HCT116 (cell line): ENCODE data around the gene TPRG1L. TPM values are rescaled to one million over a fixed set of nuclear protein-coding genes. Genes with fewer than 3 reads are reported as not detected.

Experiments
- ATAC-seq: fragments of 200-7000 bp; cut with Tn5 transposase; 2 replicates; pipeline ENCODE4 v1.9.1; 2020; ENCODE audit warnings: mild to moderate bottlenecking, moderate library complexity
- BruUV-seq: library from RNA; stranded (reverse); fragments of 400-500 nt; replicated peaks from 2 replicates; lab custom pipeline; 2021; lab: Mats Ljungman, UMichigan
- CTCF ChIA-PET: fragments of 300-600 bp; sonication (Branson Sonifier 250); formaldehyde crosslinking; loops from one replicate; lab custom pipeline; 2021; ENCODE audit warnings: antibody characterized with exemption; lab: Charles Lee
- POLR2A ChIA-PET: fragments of 300-600, 350-600 bp; sonication (Branson Sonifier 250); formaldehyde crosslinking; loops from one replicate; lab custom pipeline; 2021; ENCODE audit warnings: antibody characterized with exemption; lab: Charles Lee
- RAD21 ChIA-PET, 2 experiments: fragments of 300-600 bp; sonication (Branson Sonifier 250); formaldehyde crosslinking; loops; one replicate each; lab custom pipeline; 2023; ENCODE audit warnings: low total read pairs in 2 of 2; ENCODE audit not compliant: uncharacterized antibody in 2 of 2, unreplicated experiment in 2 of 2, low non-redundant PET in 1 of 2; lab: Charles Lee
- DNase-seq: peaks from one replicate; pipeline ENCODE4 v3.0.0-alpha.2; 2010; ENCODE audit warnings: low read depth, low spot score
- H2AFZ ChIP-seq: fragments of 200-600 bp; shearing (Covaris generic), sonication (generic); 2 replicates; pipeline ENCODE4 v1.6.1; 2017; ENCODE audit warnings: low read depth, mixed run types, mixed read lengths, antibody characterized with exemption, low read length; ENCODE audit not compliant: poor library complexity, severe bottlenecking
- H3K27ac ChIP-seq: 2 replicates; pipeline ENCODE4 v1.5.1; 2012; ENCODE audit warnings: low read depth, low read length
- H3K27me3 ChIP-seq: fragments of 200-600 bp; sonication (generic); 2 replicates; pipeline ENCODE4 v1.6.1; 2016; ENCODE audit warnings: mixed run types, low read length, mixed read lengths; ENCODE audit not compliant: insufficient read depth
- H3K36me3 ChIP-seq, 2 experiments: fragments of 200-500 bp in 1 of 2; fragments of 200-600 bp in 1 of 2; sonication (Bioruptor generic) in 1 of 2; sonication (generic) in 1 of 2; 2 replicates each; pipeline versions ENCODE4 v1.5.1 to v1.6.1; 2014 to 2016; ENCODE audit warnings: low read length in 2 of 2, inconsistent platforms in 1 of 2, mixed read lengths in 1 of 2, mixed run types in 1 of 2; ENCODE audit not compliant: insufficient read depth in 2 of 2, control insufficient read depth in 1 of 2
- H3K4me1 ChIP-seq, 2 experiments: fragments of 200-600 bp in 1 of 2; sonication (generic) in 1 of 2; 2 replicates each; pipeline versions ENCODE4 v1.5.1 to v1.6.1; 2012 to 2017; ENCODE audit warnings: low read length in 2 of 2, inconsistent platforms in 1 of 2, mild to moderate bottlenecking in 1 of 2, mixed read lengths in 1 of 2, mixed run types in 1 of 2, moderate library complexity in 1 of 2; ENCODE audit not compliant: insufficient read depth in 2 of 2, control insufficient read depth in 1 of 2
- H3K4me2 ChIP-seq: fragments of 200-600 bp; sonication (generic); 2 replicates; pipeline ENCODE4 v1.6.1; 2017; ENCODE audit warnings: mixed run types, low read length, mixed read lengths
- H3K4me3 ChIP-seq, 2 experiments: fragments of 200-600 bp in 1 of 2; sonication (generic) in 1 of 2; replicated peaks in 1 of 2; 2 replicates each; pipeline ENCODE4 v1.5.1; 2011 to 2016; ENCODE audit warnings: low read length in 2 of 2, control low read depth in 1 of 2, low read depth in 1 of 2, mild to moderate bottlenecking in 1 of 2, mixed read lengths in 1 of 2, mixed run types in 1 of 2
- H3K79me2 ChIP-seq: fragments of 200-600 bp; sonication (generic); 2 replicates; pipeline ENCODE4 v1.6.1; 2017; ENCODE audit warnings: mild to moderate bottlenecking, mixed run types, low read length, moderate library complexity, mixed read lengths; ENCODE audit not compliant: insufficient read depth
- H3K9ac ChIP-seq: fragments of 200-600 bp; sonication (generic); 2 replicates; pipeline ENCODE4 v1.6.1; 2016; ENCODE audit warnings: low read length, mixed read lengths
- H3K9me2 ChIP-seq: fragments of 200-600 bp; sonication (generic), shearing (Covaris generic); 2 replicates; pipeline ENCODE4 v1.6.1; 2017; ENCODE audit warnings: mixed run types, mild to moderate bottlenecking, moderate library complexity; ENCODE audit not compliant: insufficient read depth
- H3K9me3 ChIP-seq, 2 experiments: fragments of 200-500 bp in 1 of 2; fragments of 200-600 bp in 1 of 2; sonication (Bioruptor generic) in 1 of 2; sonication (generic) in 1 of 2; 2 replicates each; pipeline ENCODE4 v1.6.1; 2014 to 2017; ENCODE audit warnings: low read length in 2 of 2, mixed read lengths in 2 of 2, inconsistent platforms in 1 of 2, low read depth in 1 of 2, mild to moderate bottlenecking in 1 of 2, mixed run types in 1 of 2, moderate library complexity in 1 of 2; ENCODE audit not compliant: control insufficient read depth in 1 of 2, insufficient read depth in 1 of 2
- H4K20me1 ChIP-seq: fragments of 200-600 bp; sonication (generic), shearing (Covaris generic); 2 replicates; pipeline ENCODE4 v1.6.1; 2017; ENCODE audit warnings: mixed run types, mild to moderate bottlenecking, moderate library complexity; ENCODE audit not compliant: insufficient read depth
- CBX3 ChIP-seq: IDR thresholded peaks from 2 replicates; pipeline ENCODE4 v1.6.1; 2012; ENCODE audit warnings: low read depth
- CEBPB ChIP-seq: IDR thresholded peaks from 2 replicates; pipeline ENCODE4 v1.6.1; 2012; ENCODE audit warnings: low read depth
- EGR1 ChIP-seq: IDR thresholded peaks from 2 replicates; pipeline ENCODE4 v1.6.1; 2012; ENCODE audit warnings: low read depth
- ELF1 ChIP-seq: IDR thresholded peaks from 2 replicates; pipeline ENCODE4 v1.6.1; 2012; ENCODE audit warnings: low read depth, borderline replicate concordance
- EZH2 ChIP-seq: fragments of 200-600 bp; sonication (generic); IDR thresholded peaks from 2 replicates; pipeline ENCODE4 v1.6.1; 2017; ENCODE audit warnings: antibody characterized with exemption, mixed run types
- FOSL1 ChIP-seq: IDR thresholded peaks from 2 replicates; pipeline ENCODE4 v1.6.1; 2012; ENCODE audit warnings: low read depth
- JUND ChIP-seq: IDR thresholded peaks from 2 replicates; pipeline ENCODE4 v1.6.1; 2012
- POLR2AphosphoS5 ChIP-seq: IDR thresholded peaks from 2 replicates; pipeline ENCODE4 v1.6.1; 2011; ENCODE audit warnings: mild to moderate bottlenecking, low read depth, low read length, moderate library complexity
- RAD21 ChIP-seq: IDR thresholded peaks from 2 replicates; pipeline ENCODE4 v1.6.1; 2012; ENCODE audit warnings: low read depth, mild to moderate bottlenecking
- ZNF274 ChIP-seq: fragments of 200-500 bp; sonication (Bioruptor generic); IDR thresholded peaks from 2 replicates; pipeline ENCODE4 v1.6.1; 2014; ENCODE audit warnings: mild to moderate bottlenecking, low read depth, low read length, inconsistent platforms
- intact Hi-C: fragments of 100-400 bp; cut with micrococcal nuclease; formaldehyde crosslinking; loops from 2 replicates; pipeline ENCODE4 v1.10.0; 2022
- total RNA-seq: library from RNA; stranded (reverse); gene quantifications from one replicate; pipeline ENCODE4 v1.2.1, GENCODE V29; 2021; ENCODE audit not compliant: unreplicated experiment
- TF ChIP-seq, protein P1 (sequence below): IDR thresholded peaks from 2 replicates; pipeline ENCODE4 v1.6.1; 2012
- TF ChIP-seq, protein P2 (sequence below): IDR thresholded peaks from 2 replicates; pipeline ENCODE4 v1.6.1; 2012; ENCODE audit warnings: low read depth
- TF ChIP-seq, protein P3 (sequence below), 3 experiments: fragments of 200-600 bp in 1 of 3; sonication (generic) in 1 of 3; IDR thresholded peaks in 2 of 3; conservative IDR thresholded peaks in 1 of 3; 2 replicates each; pipeline ENCODE4 v1.5.1; 2012 to 2017; ENCODE audit warnings: low read depth in 2 of 3, low read length in 2 of 3, antibody characterized with exemption in 1 of 3, borderline replicate concordance in 1 of 3, control low read depth in 1 of 3, mild to moderate bottlenecking in 1 of 3, mixed read lengths in 1 of 3, mixed run types in 1 of 3, moderate library complexity in 1 of 3; ENCODE audit not compliant: insufficient read depth in 1 of 3
- TF ChIP-seq, protein P4 (sequence below): IDR thresholded peaks from 2 replicates; pipeline ENCODE4 v1.6.1; 2011; ENCODE audit warnings: mild to moderate bottlenecking, low read length, moderate library complexity; ENCODE audit not compliant: insufficient replicate concordance; ENCODE audit errors: extremely low read depth

TPRG1L gene
- total RNA-seq, 1 experiment from 2014 or later, result 25.6 TPM

DNA sequence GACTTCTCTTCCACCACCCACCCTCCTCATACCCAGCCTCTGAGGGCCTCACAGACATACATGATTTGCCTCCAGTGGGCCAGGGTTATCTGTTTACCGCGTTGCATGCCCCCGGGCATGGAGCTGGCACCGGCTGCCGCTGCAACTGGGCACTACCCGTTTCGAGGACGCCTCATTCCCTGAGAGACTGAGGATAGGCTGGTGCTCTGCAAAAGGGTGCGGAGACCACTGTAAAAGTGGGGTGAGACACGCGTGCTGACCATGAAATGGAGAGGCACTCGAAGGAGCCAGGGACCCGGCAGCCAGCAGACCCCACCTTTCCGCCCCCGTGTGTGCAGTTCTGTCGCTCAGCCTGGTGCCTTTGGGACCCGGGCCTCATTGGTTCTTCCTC lies 48.2 kb downstream of the TPRG1L start:
- intact Hi-C loops, result no loop called here
- Histone ChIP-seq H3K9me2 (no peaks in the 10 kb centered on the region), H3K9ac (no peak overlapping the region), H3K9me3 (no peaks in the 10 kb centered on the region), H2AFZ (no peak overlapping the region), H3K4me2 (no peak overlapping the region), H3K79me2 (peaks cover 43% of the 10 kb centered on the region), H3K27ac (no peak overlapping the region), H3K4me3 (no peak overlapping the region), H4K20me1 (no peaks in the 10 kb centered on the region; the same call in 1 of the 2 replicates), H3K36me3 (no peaks in the 10 kb centered on the region), H3K27me3 (no peaks in the 10 kb centered on the region), H3K4me1 (peaks cover 36 to 69% of the 10 kb centered on the region in 2 experiments)
- TF ChIP-seq POLR2AphosphoS5 (no peak), RAD21 (no peak), ZNF274 (no peak), CBX3 (no peak), JUND (no peak), EGR1 (no peak), CEBPB (no peak), FOSL1 (no peak), EZH2 (no peak), ELF1 (no peak)
- TF ChIP-seq, protein P1, sequence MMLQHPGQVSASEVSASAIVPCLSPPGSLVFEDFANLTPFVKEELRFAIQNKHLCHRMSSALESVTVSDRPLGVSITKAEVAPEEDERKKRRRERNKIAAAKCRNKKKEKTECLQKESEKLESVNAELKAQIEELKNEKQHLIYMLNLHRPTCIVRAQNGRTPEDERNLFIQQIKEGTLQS, result no peak
- TF ChIP-seq, protein P2, sequence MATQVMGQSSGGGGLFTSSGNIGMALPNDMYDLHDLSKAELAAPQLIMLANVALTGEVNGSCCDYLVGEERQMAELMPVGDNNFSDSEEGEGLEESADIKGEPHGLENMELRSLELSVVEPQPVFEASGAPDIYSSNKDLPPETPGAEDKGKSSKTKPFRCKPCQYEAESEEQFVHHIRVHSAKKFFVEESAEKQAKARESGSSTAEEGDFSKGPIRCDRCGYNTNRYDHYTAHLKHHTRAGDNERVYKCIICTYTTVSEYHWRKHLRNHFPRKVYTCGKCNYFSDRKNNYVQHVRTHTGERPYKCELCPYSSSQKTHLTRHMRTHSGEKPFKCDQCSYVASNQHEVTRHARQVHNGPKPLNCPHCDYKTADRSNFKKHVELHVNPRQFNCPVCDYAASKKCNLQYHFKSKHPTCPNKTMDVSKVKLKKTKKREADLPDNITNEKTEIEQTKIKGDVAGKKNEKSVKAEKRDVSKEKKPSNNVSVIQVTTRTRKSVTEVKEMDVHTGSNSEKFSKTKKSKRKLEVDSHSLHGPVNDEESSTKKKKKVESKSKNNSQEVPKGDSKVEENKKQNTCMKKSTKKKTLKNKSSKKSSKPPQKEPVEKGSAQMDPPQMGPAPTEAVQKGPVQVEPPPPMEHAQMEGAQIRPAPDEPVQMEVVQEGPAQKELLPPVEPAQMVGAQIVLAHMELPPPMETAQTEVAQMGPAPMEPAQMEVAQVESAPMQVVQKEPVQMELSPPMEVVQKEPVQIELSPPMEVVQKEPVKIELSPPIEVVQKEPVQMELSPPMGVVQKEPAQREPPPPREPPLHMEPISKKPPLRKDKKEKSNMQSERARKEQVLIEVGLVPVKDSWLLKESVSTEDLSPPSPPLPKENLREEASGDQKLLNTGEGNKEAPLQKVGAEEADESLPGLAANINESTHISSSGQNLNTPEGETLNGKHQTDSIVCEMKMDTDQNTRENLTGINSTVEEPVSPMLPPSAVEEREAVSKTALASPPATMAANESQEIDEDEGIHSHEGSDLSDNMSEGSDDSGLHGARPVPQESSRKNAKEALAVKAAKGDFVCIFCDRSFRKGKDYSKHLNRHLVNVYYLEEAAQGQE, result no peak
- TF ChIP-seq, protein P3, sequence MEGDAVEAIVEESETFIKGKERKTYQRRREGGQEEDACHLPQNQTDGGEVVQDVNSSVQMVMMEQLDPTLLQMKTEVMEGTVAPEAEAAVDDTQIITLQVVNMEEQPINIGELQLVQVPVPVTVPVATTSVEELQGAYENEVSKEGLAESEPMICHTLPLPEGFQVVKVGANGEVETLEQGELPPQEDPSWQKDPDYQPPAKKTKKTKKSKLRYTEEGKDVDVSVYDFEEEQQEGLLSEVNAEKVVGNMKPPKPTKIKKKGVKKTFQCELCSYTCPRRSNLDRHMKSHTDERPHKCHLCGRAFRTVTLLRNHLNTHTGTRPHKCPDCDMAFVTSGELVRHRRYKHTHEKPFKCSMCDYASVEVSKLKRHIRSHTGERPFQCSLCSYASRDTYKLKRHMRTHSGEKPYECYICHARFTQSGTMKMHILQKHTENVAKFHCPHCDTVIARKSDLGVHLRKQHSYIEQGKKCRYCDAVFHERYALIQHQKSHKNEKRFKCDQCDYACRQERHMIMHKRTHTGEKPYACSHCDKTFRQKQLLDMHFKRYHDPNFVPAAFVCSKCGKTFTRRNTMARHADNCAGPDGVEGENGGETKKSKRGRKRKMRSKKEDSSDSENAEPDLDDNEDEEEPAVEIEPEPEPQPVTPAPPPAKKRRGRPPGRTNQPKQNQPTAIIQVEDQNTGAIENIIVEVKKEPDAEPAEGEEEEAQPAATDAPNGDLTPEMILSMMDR (IDR thresholded peaks at IDR 0.05 in 2 of 3, conservative IDR thresholded peaks at IDR 0.05 in 1 of 3; ENCODE audit: borderline replicate concordance in 1 of 3, insufficient read depth in 1 of 3, low read depth in 2 of 3, low read length in 2 of 3), result no peak
- TF ChIP-seq, protein P4, sequence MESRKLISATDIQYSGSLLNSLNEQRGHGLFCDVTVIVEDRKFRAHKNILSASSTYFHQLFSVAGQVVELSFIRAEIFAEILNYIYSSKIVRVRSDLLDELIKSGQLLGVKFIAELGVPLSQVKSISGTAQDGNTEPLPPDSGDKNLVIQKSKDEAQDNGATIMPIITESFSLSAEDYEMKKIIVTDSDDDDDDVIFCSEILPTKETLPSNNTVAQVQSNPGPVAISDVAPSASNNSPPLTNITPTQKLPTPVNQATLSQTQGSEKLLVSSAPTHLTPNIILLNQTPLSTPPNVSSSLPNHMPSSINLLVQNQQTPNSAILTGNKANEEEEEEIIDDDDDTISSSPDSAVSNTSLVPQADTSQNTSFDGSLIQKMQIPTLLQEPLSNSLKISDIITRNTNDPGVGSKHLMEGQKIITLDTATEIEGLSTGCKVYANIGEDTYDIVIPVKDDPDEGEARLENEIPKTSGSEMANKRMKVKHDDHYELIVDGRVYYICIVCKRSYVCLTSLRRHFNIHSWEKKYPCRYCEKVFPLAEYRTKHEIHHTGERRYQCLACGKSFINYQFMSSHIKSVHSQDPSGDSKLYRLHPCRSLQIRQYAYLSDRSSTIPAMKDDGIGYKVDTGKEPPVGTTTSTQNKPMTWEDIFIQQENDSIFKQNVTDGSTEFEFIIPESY, result no peak
- BruUV-seq, result no TSS peak
- no peak for ATAC-seq
- ChIA-PET POLR2A (no interaction called here), RAD21 (no interaction called here), CTCF (no interaction called here)
- no peak for DNase-seq
